GDM1 (cell line): Measurements from ENCODE around the gene PRR36.

Source experiments
- DNase-seq: peaks from one replicate; lab custom pipeline; 2025; lab: John Stamatoyannopoulos, UW

PRR36 gene

GRCh38 chr19:7912697-7913564, 38.7 kb upstream of the PRR36 start:
- DNase-seq: no peak

- DNase-seq: no peak
These were observed 38.0 kb upstream of the PRR36 start for GRCh38 chr19:7912144-7912696.

GRCh38 chr19:7911508-7912143, 37.4 kb upstream of the PRR36 start:
- no peak for DNase-seq

- no peak for DNase-seq
These were observed 36.4 kb upstream of the PRR36 start for GRCh38 chr19:7910321-7911161.

- no peak for DNase-seq
These were observed 35.4 kb upstream of the PRR36 start for GRCh38 chr19:7909471-7910067.

GRCh38 chr19:7908742-7909461, 34.7 kb upstream of the PRR36 start:
- DNase-seq: no peak

GRCh38 chr19:7908078-7908699, 34.0 kb upstream of the PRR36 start:
- no peak for DNase-seq

- no peak for DNase-seq
These were observed 33.4 kb upstream of the PRR36 start for GRCh38 chr19:7907544-7907943.

GRCh38 chr19:7907122-7907521, 32.9 kb upstream of the PRR36 start:
- no peak for DNase-seq

GRCh38 chr19:7905859-7906258, 31.7 kb upstream of the PRR36 start:
- no peak for DNase-seq

GRCh38 chr19:7905268-7905667, 31.1 kb upstream of the PRR36 start:
- DNase-seq: no peak

GRCh38 chr19:7904074-7905020, 30.2 kb upstream of the PRR36 start:
- no peak for DNase-seq

GRCh38 chr19:7903244-7904073, 29.3 kb upstream of the PRR36 start, which contains the start of gene MAP2K7:
Gene MAP2K7 (plus strand): TSS chr19:7903877. CDS start chr19:7903945, 68 bp downstream.
- DNase-seq: peak; percentile 100

GRCh38 chr19:7902796-7903243, 28.6 kb upstream of the PRR36 start:
- DNase-seq: no peak

GRCh38 chr19:7901337-7901736, 27.1 kb upstream of the PRR36 start:
- DNase-seq: no peak

- DNase-seq: no peak
These were observed 26.7 kb upstream of the PRR36 start for GRCh38 chr19:7900931-7901330.

GRCh38 chr19:7900401-7900870, 26.2 kb upstream of the PRR36 start:
- DNase-seq: no peak

GRCh38 chr19:7899751-7900378, 25.7 kb upstream of the PRR36 start:
- no peak for DNase-seq
